ENCODE results near the gene UBE4B. TPM values are rescaled to one million over a fixed set of nuclear protein-coding genes. Genes with fewer than 3 reads are reported as not detected.

UBE4B gene
- total and polyA plus RNA-seq, 2 of the 4 experiments (the other 2 are of a cell fraction) = 26.5 to 39.3 TPM

DNA sequence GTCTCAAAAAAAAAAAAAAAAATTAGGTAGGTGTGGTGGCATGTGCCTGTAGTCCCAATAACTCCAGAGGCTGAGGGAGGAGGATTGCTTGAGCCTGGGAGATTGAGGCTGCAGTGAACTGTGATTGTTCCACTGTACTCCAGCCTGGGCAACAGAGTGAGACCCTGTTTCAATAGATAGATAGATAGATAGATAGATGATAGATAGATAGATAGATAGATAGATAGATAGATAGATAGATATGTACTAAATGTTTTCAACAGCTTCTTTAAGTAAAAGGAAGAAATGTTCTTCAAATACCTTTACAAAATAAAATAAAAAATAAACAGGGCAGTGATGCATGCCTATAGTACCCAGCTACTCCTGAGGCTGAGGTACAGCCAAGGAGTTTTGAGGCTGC, 187.4 kb downstream of the UBE4B start:
- Histone ChIP-seq H4K20me1 (ENCODE audit: insufficient read depth, low read length) (peaks cover 85% of the 10 kb centered on the region), H3K27ac (ENCODE audit: insufficient read depth, low read length) (no peak overlapping the region), H4K5ac (ENCODE audit: low read depth, low read length) (no peak overlapping the region), H3K4me1 (ENCODE audit: control insufficient read depth, insufficient read depth, low read length) (peaks cover 13% of the 10 kb centered on the region), H3K18ac (ENCODE audit: low read depth, low read length) (no peak overlapping the region), H3K4me2 (ENCODE audit: low read depth, low read length) (no peak overlapping the region), H3K36me3 (ENCODE audit: control insufficient read depth, insufficient read depth, low read length) (no peaks in the 10 kb centered on the region), H4K91ac (ENCODE audit: insufficient read depth, low read depth, low read length) (no peak overlapping the region), H4K8ac (ENCODE audit: low read depth in 2 of 2, low read length in 2 of 2) (no peak overlapping the region), H3K9me1 (ENCODE audit: insufficient read depth, low read length) (peaks cover 24% of the 10 kb centered on the region), H3K56ac (ENCODE audit: extremely low read depth, insufficient read depth, low read length) (no peak overlapping the region), H3K9me3 (ENCODE audit: control insufficient read depth, insufficient read depth, low read length) (no peaks in the 10 kb centered on the region), H3K4me3 (ENCODE audit: insufficient read depth, low read depth, low read length) (no peak overlapping the region), H2AFZ (replicated peaks; ENCODE audit: low read length, poor library complexity) (no peak overlapping the region), H2BK15ac (ENCODE audit: low read depth, low read length) (no peak overlapping the region), H2BK5ac (ENCODE audit: low read depth, low read length, poor library complexity, severe bottlenecking) (no peak overlapping the region), H2AK5ac (ENCODE audit: low read depth, low read length) (no peak overlapping the region), H2BK120ac (ENCODE audit: low read depth, low read length) (no peak overlapping the region), H3K79me1 (ENCODE audit: low read depth in 1 of 2, low read length in 2 of 2) (peaks cover 5 to 71% of the 10 kb centered on the region in 2 experiments; a peak in 3 of 4 replicates), H3K14ac (replicated peaks; ENCODE audit: low read depth, low read length) (no peak overlapping the region), H2AK9ac (replicated peaks; ENCODE audit: low read depth, low read length, poor library complexity) (no peak overlapping the region), H3K4ac (ENCODE audit: low read depth, low read length) (no peak overlapping the region), H2BK20ac (ENCODE audit: low read depth, low read length) (no peak overlapping the region), H3K9ac (ENCODE audit: low read depth, low read length) (no peak overlapping the region), H3K27me3 (ENCODE audit: control insufficient read depth, insufficient read depth, low read length) (no peaks in the 10 kb centered on the region), H3K23ac (ENCODE audit: low read depth, low read length) (no peak overlapping the region)
- dilution Hi-C loops (cut with HindIII; ENCODE audit: low sequenced_read_pairs, unreplicated experiment) (no loop called here), in situ Hi-C loops (cut with MboI; ENCODE audit: low sequenced_read_pairs) (no loop called here), intact Hi-C loops (cut with micrococcal nuclease) (no loop called here)
- no peak for TF ChIP-seq CEBPB (IDR thresholded peaks at IDR 0.05; ENCODE audit: low read depth, low read length)
- TF ChIP-seq CHD1 (IDR thresholded peaks at IDR 0.05; ENCODE audit: low read depth, low read length) = no peak
- TF ChIP-seq MXI1 (IDR thresholded peaks at IDR 0.05; ENCODE audit: borderline replicate concordance, low read depth, low read length) = no peak
- no peak for TF ChIP-seq MAZ (IDR thresholded peaks at IDR 0.05; ENCODE audit: borderline replicate concordance, low read depth, low read length)
- TF ChIP-seq, protein P1, sequence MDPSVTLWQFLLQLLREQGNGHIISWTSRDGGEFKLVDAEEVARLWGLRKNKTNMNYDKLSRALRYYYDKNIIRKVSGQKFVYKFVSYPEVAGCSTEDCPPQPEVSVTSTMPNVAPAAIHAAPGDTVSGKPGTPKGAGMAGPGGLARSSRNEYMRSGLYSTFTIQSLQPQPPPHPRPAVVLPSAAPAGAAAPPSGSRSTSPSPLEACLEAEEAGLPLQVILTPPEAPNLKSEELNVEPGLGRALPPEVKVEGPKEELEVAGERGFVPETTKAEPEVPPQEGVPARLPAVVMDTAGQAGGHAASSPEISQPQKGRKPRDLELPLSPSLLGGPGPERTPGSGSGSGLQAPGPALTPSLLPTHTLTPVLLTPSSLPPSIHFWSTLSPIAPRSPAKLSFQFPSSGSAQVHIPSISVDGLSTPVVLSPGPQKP (IDR thresholded peaks at IDR 0.05; ENCODE audit: borderline replicate concordance, low read depth, low read length) = no peak
- TF ChIP-seq, protein P2, sequence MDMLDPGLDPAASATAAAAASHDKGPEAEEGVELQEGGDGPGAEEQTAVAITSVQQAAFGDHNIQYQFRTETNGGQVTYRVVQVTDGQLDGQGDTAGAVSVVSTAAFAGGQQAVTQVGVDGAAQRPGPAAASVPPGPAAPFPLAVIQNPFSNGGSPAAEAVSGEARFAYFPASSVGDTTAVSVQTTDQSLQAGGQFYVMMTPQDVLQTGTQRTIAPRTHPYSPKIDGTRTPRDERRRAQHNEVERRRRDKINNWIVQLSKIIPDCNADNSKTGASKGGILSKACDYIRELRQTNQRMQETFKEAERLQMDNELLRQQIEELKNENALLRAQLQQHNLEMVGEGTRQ (IDR thresholded peaks at IDR 0.05; ENCODE audit: low read depth, low read length) = no peak
- no peak for TF ChIP-seq SMC3 (IDR thresholded peaks at IDR 0.05; ENCODE audit: low read depth, low read length)
- no peak for TF ChIP-seq MAFK (IDR thresholded peaks at IDR 0.05; ENCODE audit: low read depth, low read length)
- TF ChIP-seq NFE2L2 (IDR thresholded peaks at IDR 0.05; ENCODE audit: low read depth, low read length) = no peak
- TF ChIP-seq FOS (IDR thresholded peaks at IDR 0.05; ENCODE audit: low read depth, low read length) = no peak
- TF ChIP-seq, protein P3, sequence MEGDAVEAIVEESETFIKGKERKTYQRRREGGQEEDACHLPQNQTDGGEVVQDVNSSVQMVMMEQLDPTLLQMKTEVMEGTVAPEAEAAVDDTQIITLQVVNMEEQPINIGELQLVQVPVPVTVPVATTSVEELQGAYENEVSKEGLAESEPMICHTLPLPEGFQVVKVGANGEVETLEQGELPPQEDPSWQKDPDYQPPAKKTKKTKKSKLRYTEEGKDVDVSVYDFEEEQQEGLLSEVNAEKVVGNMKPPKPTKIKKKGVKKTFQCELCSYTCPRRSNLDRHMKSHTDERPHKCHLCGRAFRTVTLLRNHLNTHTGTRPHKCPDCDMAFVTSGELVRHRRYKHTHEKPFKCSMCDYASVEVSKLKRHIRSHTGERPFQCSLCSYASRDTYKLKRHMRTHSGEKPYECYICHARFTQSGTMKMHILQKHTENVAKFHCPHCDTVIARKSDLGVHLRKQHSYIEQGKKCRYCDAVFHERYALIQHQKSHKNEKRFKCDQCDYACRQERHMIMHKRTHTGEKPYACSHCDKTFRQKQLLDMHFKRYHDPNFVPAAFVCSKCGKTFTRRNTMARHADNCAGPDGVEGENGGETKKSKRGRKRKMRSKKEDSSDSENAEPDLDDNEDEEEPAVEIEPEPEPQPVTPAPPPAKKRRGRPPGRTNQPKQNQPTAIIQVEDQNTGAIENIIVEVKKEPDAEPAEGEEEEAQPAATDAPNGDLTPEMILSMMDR (conservative IDR thresholded peaks at IDR 0.05; ENCODE audit: low read depth, low read length) = no peak
- no peak for TF ChIP-seq BHLHE40 (IDR thresholded peaks at IDR 0.05; ENCODE audit: low read depth, low read length)
- TF ChIP-seq RFX5 (IDR thresholded peaks at IDR 0.05; ENCODE audit: low read depth, low read length) = no peak
- CTCF ChIA-PET = no interaction called here
- BruUV-seq (replicated peaks) = no TSS peak
- ATAC-seq (ENCODE audit: low read depth) (no peak), DNase-seq (no peak)
- POLR2A ChIA-PET (ENCODE audit: unreplicated experiment) = no interaction called here
